Fibroblast of mammary gland (primary cell): ENCODE measurements around the gene NUDCD2.
"Not testable (repeated sequence)": the region's sequence is repeated elsewhere in the genome, so short reads cannot be mapped to it uniquely, and the experiment has no call there.

Source experiments
- DNase-seq: peaks from one replicate; pipeline ENCODE4 v3.0.0-alpha.2; 2010; ENCODE audit warnings: low read depth
- H3K4me3 ChIP-seq: 2 replicates; pipeline ENCODE4 v1.5.1; 2011; ENCODE audit warnings: low read depth, mild to moderate bottlenecking, low read length, moderate library complexity; ENCODE audit not compliant: control insufficient read depth
- CTCF ChIP-seq: conservative IDR thresholded peaks from 2 replicates; pipeline ENCODE4 v1.5.1; 2011; ENCODE audit warnings: low read depth, low read length, inconsistent platforms; ENCODE audit not compliant: control insufficient read depth, insufficient read depth

NUDCD2 gene

GRCh38 chr5:163401271-163401670 lies 58.6 kb downstream of the NUDCD2 start:
- H3K4me3 ChIP-seq, result no peak overlapping the region
- no peak for DNase-seq
- TF ChIP-seq CTCF, result no peak

- DNase-seq, result no peak
- TF ChIP-seq CTCF, result no peak
- no peak overlapping the region for H3K4me3 ChIP-seq
Observed at GRCh38 chr5:163399923-163400322, 60.0 kb downstream of the NUDCD2 start.

GRCh38 chr5:163397354-163397753 lies 62.5 kb downstream of the NUDCD2 start:
- no peak for DNase-seq
- H3K4me3 ChIP-seq, result no peak overlapping the region
- no peak for TF ChIP-seq CTCF

- not testable (repeated sequence) for DNase-seq, H3K4me3 ChIP-seq
Observed at GRCh38 chr5:163396818-163397340, 63.0 kb downstream of the NUDCD2 start.
